Endothelial cell of umbilical vein (primary cell): ENCODE measurements around the gene ENTPD6. TPM values are rescaled to one million over a fixed set of nuclear protein-coding genes. Genes with fewer than 3 reads are reported as not detected.

Experiments used
- BruUV-seq: library from RNA; stranded (reverse); fragments of 400-500 nt; replicated peaks from 2 replicates; lab custom pipeline; 2021; lab: Mats Ljungman, UMichigan
- CTCF ChIA-PET: fragments of 300-600, 350-600 bp; sonication (Branson Sonifier 250); formaldehyde crosslinking; loops from one replicate; lab custom pipeline; 2021; ENCODE audit warnings: antibody characterized with exemption, inconsistent platforms; lab: Charles Lee
- POLR2A ChIA-PET: fragments of 300-600, 350-600 bp; sonication (Branson Sonifier 250); formaldehyde crosslinking; loops from one replicate; lab custom pipeline; 2021; ENCODE audit warnings: antibody characterized with exemption, inconsistent platforms; lab: Charles Lee
- DNase-seq: peaks from one replicate; pipeline ENCODE4 v3.0.0-alpha.2; 2011; ENCODE audit warnings: low read depth, low spot score
- FAIRE-seq: peaks from 2 replicates; lab custom pipeline; 2011; peaks lifted over from hg19 to GRCh38; lab: Jason Lieb, UNC
- H2AFZ ChIP-seq: 2 replicates; pipeline ENCODE4 v1.6.0; 2012; ENCODE audit warnings: low read depth, low read length, control low read depth, inconsistent platforms
- H3K27ac ChIP-seq: 2 replicates; pipeline ENCODE4 v1.5.1; 2011; ENCODE audit warnings: low read depth, mild to moderate bottlenecking, control low read depth, low read length, moderate library complexity; ENCODE audit not compliant: insufficient read depth
- H3K27me3 ChIP-seq, 2 experiments: 2 replicates each; pipeline versions ENCODE4 v1.6.0 to v1.6.1; 2011; ENCODE audit warnings: low read length in 2 of 2, mixed read lengths in 1 of 2; ENCODE audit not compliant: control insufficient read depth in 2 of 2, insufficient read depth in 2 of 2
- H3K36me3 ChIP-seq, 2 experiments: 2 replicates in 1 of 2; 3 replicates in 1 of 2; pipeline ENCODE4 v1.5.1; 2011; ENCODE audit warnings: low read length in 2 of 2, mild to moderate bottlenecking in 1 of 2, moderate library complexity in 1 of 2; ENCODE audit not compliant: control insufficient read depth in 2 of 2, insufficient read depth in 2 of 2; ENCODE audit errors: extremely low read depth in 1 of 2
- H3K4me1 ChIP-seq: 3 replicates; pipeline ENCODE4 v1.5.1; 2011; ENCODE audit warnings: mild to moderate bottlenecking, low read length; ENCODE audit not compliant: control insufficient read depth, insufficient read depth; ENCODE audit errors: extremely low read depth
- H3K4me2 ChIP-seq: 2 replicates; pipeline ENCODE4 v1.6.1; 2011; ENCODE audit warnings: low read length, control low read depth, mixed read lengths; ENCODE audit not compliant: insufficient read depth
- H3K4me3 ChIP-seq, 3 experiments: fragments of 200-600 bp in 1 of 3; sonication (generic), shearing (Covaris generic) in 1 of 3; replicated peaks in 1 of 3; 2 replicates each; pipeline ENCODE4 v1.5.1; 2011 to 2016; ENCODE audit warnings: control low read depth in 3 of 3, low read length in 3 of 3, mild to moderate bottlenecking in 2 of 3, inconsistent platforms in 1 of 3, low read depth in 1 of 3, moderate library complexity in 1 of 3; ENCODE audit not compliant: insufficient read depth in 1 of 3
- H3K79me2 ChIP-seq: 2 replicates; pipeline ENCODE4 v1.6.0; 2012; ENCODE audit warnings: low read length, inconsistent platforms; ENCODE audit not compliant: control insufficient read depth, insufficient read depth
- H3K9ac ChIP-seq: replicated peaks from 2 replicates; pipeline ENCODE3; 2011; ENCODE audit warnings: low read length, control low read depth; ENCODE audit not compliant: insufficient read depth; ENCODE audit errors: extremely low read depth
- H3K9me1 ChIP-seq: replicated peaks from 3 replicates; pipeline ENCODE4 v1.6.0; 2011; ENCODE audit warnings: mild to moderate bottlenecking, low read length; ENCODE audit not compliant: control insufficient read depth, insufficient read depth; ENCODE audit errors: extremely low read depth
- H3K9me3 ChIP-seq: replicated peaks from 2 replicates; pipeline ENCODE4 v1.5.1; 2012; ENCODE audit warnings: low read length, inconsistent platforms; ENCODE audit not compliant: control insufficient read depth, insufficient read depth
- H4K20me1 ChIP-seq: replicated peaks from 2 replicates; pipeline ENCODE3; 2011; ENCODE audit warnings: mild to moderate bottlenecking, low read length; ENCODE audit not compliant: control insufficient read depth, insufficient read depth; ENCODE audit errors: extremely low read depth
- CTCF ChIP-seq, 2 donors: IDR thresholded peaks; 1 replicate in 1 of 2; 2 replicates in 1 of 2; pipeline ENCODE4 v1.5.1; 2011; ENCODE audit warnings: low read length in 2 of 2, mild to moderate bottlenecking in 2 of 2, moderate library complexity in 2 of 2, control low read depth in 1 of 2, inconsistent platforms in 1 of 2, low read depth in 1 of 2; ENCODE audit not compliant: insufficient read depth in 1 of 2; ENCODE audit errors: extremely low read depth in 1 of 2
- GATA2 ChIP-seq: IDR thresholded peaks from 2 replicates; pipeline ENCODE4 v1.7.0; 2011; ENCODE audit warnings: low read depth, mild to moderate bottlenecking, moderate library complexity, mixed read lengths, low read length; ENCODE audit not compliant: insufficient read length, insufficient read depth
- JUN ChIP-seq: IDR thresholded peaks from 2 replicates; pipeline ENCODE4 v1.6.1; 2011; ENCODE audit warnings: borderline replicate concordance, low read depth; ENCODE audit not compliant: insufficient read length, insufficient read depth
- MAX ChIP-seq: IDR thresholded peaks from 2 replicates; pipeline ENCODE4 v1.6.1; 2011; ENCODE audit not compliant: insufficient read depth, insufficient read length
- MYC ChIP-seq: IDR thresholded peaks from one replicate; pipeline ENCODE4 v1.6.1; 2011; ENCODE audit warnings: mild to moderate bottlenecking, low read depth, low read length
- POLR2A ChIP-seq: IDR thresholded peaks from 2 replicates; pipeline ENCODE4 v1.6.1; 2012; ENCODE audit warnings: low read depth, mild to moderate bottlenecking, control low read depth, low read length
- POLR2AphosphoS5 ChIP-seq: IDR thresholded peaks from 2 replicates; pipeline ENCODE4 v1.6.1; 2012; ENCODE audit warnings: low read depth, mild to moderate bottlenecking, control low read depth, low read length, moderate library complexity; ENCODE audit not compliant: insufficient read depth
- dilution Hi-C: fragments of 300-500 bp; cut with MboI; formaldehyde crosslinking; loops from one replicate; pipeline ENCODE4 v1.15.0; 2019; ENCODE audit warnings: low sequenced_read_pairs; ENCODE audit not compliant: extremely low pct_ligation_motif_present
- intact Hi-C: fragments of 100-400 bp; cut with micrococcal nuclease; formaldehyde crosslinking; loops from one replicate; pipeline ENCODE4 v1.10.0; 2022
- polyA plus RNA-seq, 4 experiments: library from polyadenylated mRNA; depleted of rRNA in 3 of 4; stranded (reverse) in 3 of 4; unstranded in 1 of 4; fragments of >200 nt; gene quantifications; 2 replicates each; pipeline versions ENCODE4 v1.2.1 to v1.2.3, GENCODE V29; 2011 to 2012; ENCODE audit warnings: missing spikeins in 1 of 4
- total RNA-seq: library from RNA; stranded (reverse); gene quantifications from 2 replicates; pipeline ENCODE4 v1.2.3, GENCODE V29; 2021

ENTPD6 gene
- total and polyA plus RNA-seq, 2 donors (not counting 3 experiments of a cell fraction or from before 2014, with no cell fraction given): 51.2 to 86.3 TPM

DNA sequence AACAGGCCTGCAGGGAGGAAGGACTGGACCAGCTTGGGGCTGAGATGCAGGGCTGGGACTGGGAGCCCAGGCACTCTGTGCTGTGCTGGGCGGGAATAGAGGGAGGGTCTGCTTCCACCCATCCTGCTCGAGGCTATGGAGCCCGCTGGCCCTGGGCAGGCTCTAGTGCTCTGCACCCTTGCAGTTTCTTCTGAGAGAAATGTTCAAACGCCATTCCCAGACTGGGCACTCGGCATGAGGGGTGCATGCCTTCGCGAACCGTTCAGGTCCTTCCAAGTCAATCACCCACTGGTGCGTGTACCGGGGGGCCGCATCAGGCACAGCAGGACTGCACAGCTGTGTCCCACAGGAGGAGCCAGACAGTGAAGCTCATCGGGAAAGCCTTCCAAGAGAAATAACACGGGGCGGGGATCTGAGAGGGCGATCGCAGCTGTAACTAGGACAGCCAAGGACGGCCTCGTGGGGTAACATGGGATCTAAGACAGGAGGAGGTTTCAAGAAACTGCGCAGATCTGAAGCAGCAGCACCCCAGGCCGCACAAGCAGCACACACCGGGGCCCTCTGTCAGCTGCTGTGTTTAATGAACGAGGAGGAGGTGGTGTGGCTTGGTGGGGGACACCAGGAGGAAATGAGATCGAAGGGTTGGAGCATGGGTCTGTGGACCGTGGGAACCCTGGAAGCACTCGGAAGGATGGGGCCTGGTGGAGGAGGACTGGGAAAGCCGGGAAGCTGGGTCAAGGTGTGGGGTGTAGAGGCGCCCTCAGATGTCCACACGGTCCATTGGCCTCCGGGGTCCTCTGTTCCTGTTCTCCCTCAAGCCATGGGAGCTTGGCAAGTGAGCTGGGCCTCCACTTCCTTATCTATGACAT lies 26.3 kb downstream of the ENTPD6 start:
- Histone ChIP-seq H3K4me3 (no peak overlapping the region), H3K9me1 (no peaks in the 10 kb centered on the region), H2AFZ (no peak overlapping the region), H3K27me3 (no peaks in the 10 kb centered on the region), H3K27ac (no peak overlapping the region), H3K9ac (no peak overlapping the region), H3K4me1 (peaks cover 10% of the 10 kb centered on the region), H3K36me3 (peaks cover 0 to 3% of the 10 kb centered on the region in 2 experiments), H4K20me1 (no peaks in the 10 kb centered on the region), H3K79me2 (no peaks in the 10 kb centered on the region), H3K4me2 (no peak overlapping the region), H3K9me3 (no peaks in the 10 kb centered on the region)
- intact Hi-C loops: no loop called here
- POLR2A ChIA-PET: interaction anchor here (0.6 kb wide), 1 partner anchor 32 kb away, joined by 3 read pairs; no protein-coding TSS in a partner anchor
- no TSS peak for BruUV-seq
- CTCF ChIA-PET: interaction anchor here (0.6 to 9.7 kb wide), 3 partner anchors 8 to 178 kb away, joined by 3 to 93 read pairs (median 3); partner anchors contain the start of gene PYGB
- TF ChIP-seq GATA2 (no peak), POLR2A (no peak), JUN (no peak), MYC (no peak), MAX (no peak), CTCF (IDR thresholded peaks at IDR 0.05; ENCODE audit: extremely low read depth in 1 of 2, insufficient read depth in 1 of 2, low read depth in 1 of 2, low read length in 2 of 2) (no peak), POLR2AphosphoS5 (no peak)
- DNase-seq (no peak), FAIRE-seq (no peak)
- dilution Hi-C loops: no loop called here
